Neural progenitor cell (in vitro differentiated cells): Measurements from ENCODE around the gene JAK1.

Source experiments
- CTCF ChIP-seq: fragments of 200-600 bp; sonication (generic); IDR thresholded peaks from 2 replicates; pipeline ENCODE4 v1.5.1; 2017; ENCODE audit warnings: antibody characterized with exemption, mild to moderate bottlenecking
- EZH2 ChIP-seq: fragments of 200-600 bp; sonication (generic); IDR thresholded peaks from 2 replicates; pipeline ENCODE4 v1.6.1; 2017; ENCODE audit warnings: antibody characterized with exemption, mild to moderate bottlenecking, moderate library complexity
- EZH2phosphoT487 ChIP-seq: fragments of 200-600 bp; sonication (generic); IDR thresholded peaks from 2 replicates; pipeline ENCODE4 v1.6.1; 2017; ENCODE audit warnings: antibody characterized with exemption

GRCh38 chr1:64950284-64950809 lies 16.0 kb downstream of the JAK1 start:
- TF ChIP-seq CTCF (no peak), EZH2 (no peak), EZH2phosphoT487 (no peak)
